Lung (tissue), 12 donors: ENCODE results near the gene RPH3AL. TPM values are rescaled to one million over a fixed set of nuclear protein-coding genes. Genes with fewer than 3 reads are reported as not detected.
A peak's percentile ranks its signal among the peaks of the same experiment; 100 is the strongest.

Experiments
- ATAC-seq: fragments of 200-7000 bp; cut with Tn5 transposase; one replicate; pipeline ENCODE4 v1.9.1; 2020; ENCODE audit warnings: moderate number of reproducible peaks; ENCODE audit not compliant: insufficient read depth, low FRiP score
- DNase-seq, 3 donors: peaks; one replicate each; pipeline ENCODE4 v3.0.0-alpha.2; 2013 to 2017
- H3K27ac ChIP-seq, 2 donors: one replicate each; pipeline ENCODE4 v1.5.1; 2013; ENCODE audit warnings: mild to moderate bottlenecking in 2 of 2, moderate library complexity in 2 of 2, control low read depth in 1 of 2, inconsistent platforms in 1 of 2, low read depth in 1 of 2, low read length in 1 of 2
- H3K27me3 ChIP-seq, 3 donors: one replicate each; pipeline ENCODE4 v1.5.1; 2013; ENCODE audit warnings: low read length in 2 of 3; ENCODE audit not compliant: control insufficient read depth in 3 of 3, insufficient read depth in 3 of 3
- H3K36me3 ChIP-seq, 4 donors: one replicate each; pipeline ENCODE4 v1.5.1; 2013; ENCODE audit warnings: low read length in 4 of 4, mild to moderate bottlenecking in 1 of 4, moderate library complexity in 1 of 4; ENCODE audit not compliant: control insufficient read depth in 4 of 4, insufficient read depth in 4 of 4
- H3K4me1 ChIP-seq, 5 donors: one replicate each; pipeline ENCODE4 v1.5.1; 2013; ENCODE audit warnings: low read length in 5 of 5, mild to moderate bottlenecking in 2 of 5, moderate library complexity in 1 of 5; ENCODE audit not compliant: control insufficient read depth in 5 of 5, insufficient read depth in 5 of 5
- H3K4me3 ChIP-seq: one replicate; pipeline ENCODE4 v1.5.1; 2013; ENCODE audit warnings: mild to moderate bottlenecking, control low read depth, moderate library complexity
- H3K9ac ChIP-seq, 2 donors: one replicate each; pipeline ENCODE4 v1.5.1; 2013; ENCODE audit warnings: low read length in 2 of 2, control low read depth in 1 of 2; ENCODE audit not compliant: insufficient read depth in 1 of 2
- H3K9me3 ChIP-seq, 4 donors: one replicate each; pipeline ENCODE4 v1.5.1; 2013; ENCODE audit warnings: low read length in 3 of 4, mild to moderate bottlenecking in 1 of 4, moderate library complexity in 1 of 4; ENCODE audit not compliant: control insufficient read depth in 4 of 4, insufficient read depth in 3 of 4
- CTCF ChIP-seq: IDR thresholded peaks from 2 replicates; pipeline ENCODE4 v1.5.1; 2012; ENCODE audit warnings: mild to moderate bottlenecking; ENCODE audit errors: control extremely low read depth, extremely low read depth
- WGBS, 2 donors: extraction: QIAGEN DNeasy Blood & Tissue Kit; methylation state at CpG; one replicate each; pipeline ENCODE4 v1.1.7; 2013; 5-methylcytosine and 5-hydroxymethylcytosine counted together
- polyA plus RNA-seq, 2 donors: library from polyadenylated mRNA; stranded (reverse); fragments of 200-250 nt; gene quantifications; one replicate each; pipeline ENCODE4 v1.2.1, GENCODE V29; 2013
- total RNA-seq, 2 donors: library from RNA; depleted of rRNA in 1 of 2; stranded (reverse); fragments of >200 nt in 1 of 2; gene quantifications; one replicate each; pipeline ENCODE4 v1.2.1, GENCODE V29; 2014 to 2021
- donor health status: control.
- donor health status: control.
- donor health status: Bipolar disorder and iron deficiency.
- donor health status: healthy.
- donor health status: DM: yes; HTN: yes; CAD: no.

The RPH3AL gene
- total and polyA plus RNA-seq, 4 donors, result 19.5 to 76.6 (median 21.6) TPM

DNA sequence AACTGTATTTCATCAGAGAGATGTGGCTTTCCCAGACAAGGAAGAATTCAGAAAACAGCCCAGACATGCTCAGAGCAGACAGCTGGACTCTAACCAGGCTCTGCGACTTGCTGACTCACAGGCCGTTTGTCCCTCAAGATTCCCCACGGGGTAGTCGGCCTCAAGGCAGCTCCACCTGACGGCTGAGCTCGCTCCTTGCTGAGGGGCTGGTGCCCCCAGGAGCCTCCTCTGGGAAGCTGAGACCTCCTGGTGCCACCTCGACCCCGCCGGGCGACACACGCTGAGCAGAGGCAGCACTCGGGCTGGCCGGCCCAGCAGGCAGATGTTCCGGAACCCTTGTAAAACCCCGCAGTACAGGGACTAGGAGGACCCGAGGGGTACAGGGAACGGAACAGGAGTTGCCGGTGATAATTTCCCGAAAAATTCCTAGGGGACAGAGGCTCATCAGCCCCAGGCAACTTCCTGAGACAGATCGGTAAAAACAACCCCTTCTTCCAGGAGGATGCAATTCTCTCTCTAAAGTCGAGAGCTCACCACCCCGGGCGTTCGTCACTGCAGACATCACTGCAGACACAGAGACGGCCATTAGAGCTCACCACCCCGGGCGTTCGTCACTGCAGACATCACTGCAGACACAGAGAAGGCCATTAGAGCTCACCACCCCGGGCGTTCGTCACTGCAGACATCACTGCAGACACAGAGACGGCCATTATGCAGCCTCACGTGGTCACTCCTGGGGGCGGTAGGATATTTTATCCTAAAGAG is 19.9 kb downstream of the RPH3AL start:
- DNase-seq (no peak), ATAC-seq (no peak)
- 90 to 94% methylated on average over 34 of the region's 34 CpGs for WGBS, 2 donors
- Histone ChIP-seq H3K36me3 (peaks cover 0 to 5% (median 0%) of the 10 kb centered on the region in 4 donors), H3K27me3 (peaks cover 0 to 2% (median 0%) of the 10 kb centered on the region in 3 donors), H3K9ac (no peak overlapping the region), H3K4me3 (no peak overlapping the region), H3K27ac (peak overlapping the region in 1 of 2 donors; percentile 62), H3K9me3 (no peaks in the 10 kb centered on the region), H3K4me1 (peaks cover 0 to 16% (median 12%) of the 10 kb centered on the region in 5 donors)
- TF ChIP-seq CTCF, result no peak

DNA sequence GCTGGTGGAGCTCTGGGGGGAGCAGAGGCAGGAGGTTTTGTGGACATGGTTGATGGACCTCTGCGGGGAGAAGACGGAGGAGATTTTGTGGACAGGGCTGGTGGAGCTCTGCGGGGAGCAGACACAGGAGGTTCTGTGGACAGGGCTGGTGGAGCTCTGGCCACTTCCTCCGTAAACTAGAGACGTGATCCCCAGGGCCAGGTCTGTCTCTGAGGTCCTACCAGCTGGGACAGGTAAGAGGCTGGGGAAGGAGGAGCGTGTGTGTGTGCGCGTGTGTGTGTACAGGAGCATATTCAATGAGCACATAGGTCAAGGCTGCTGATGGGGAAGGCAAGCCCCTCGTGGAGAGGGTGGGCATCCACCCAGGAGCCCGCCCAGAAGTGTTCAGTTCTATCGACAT is 20.6 kb downstream of the RPH3AL start:
- no peak overlapping the region for H3K9ac ChIP-seq
- H3K4me1 ChIP-seq, result peaks cover 0 to 16% (median 12%) of the 10 kb centered on the region in 5 donors
- ATAC-seq, result no peak
- peak overlapping the region in 1 of 2 donors; percentile 3 for H3K27ac ChIP-seq
- DNase-seq, result no peak
- no peaks in the 10 kb centered on the region for H3K9me3 ChIP-seq
- no peak for TF ChIP-seq CTCF
- peaks cover 0 to 2% (median 0%) of the 10 kb centered on the region in 3 donors for H3K27me3 ChIP-seq
- no peak overlapping the region for H3K4me3 ChIP-seq
- 85 to 90% methylated on average over 11 of the region's 11 CpGs for WGBS, 2 donors
- H3K36me3 ChIP-seq, result peaks cover 0 to 8% (median 0%) of the 10 kb centered on the region in 4 donors

DNA sequence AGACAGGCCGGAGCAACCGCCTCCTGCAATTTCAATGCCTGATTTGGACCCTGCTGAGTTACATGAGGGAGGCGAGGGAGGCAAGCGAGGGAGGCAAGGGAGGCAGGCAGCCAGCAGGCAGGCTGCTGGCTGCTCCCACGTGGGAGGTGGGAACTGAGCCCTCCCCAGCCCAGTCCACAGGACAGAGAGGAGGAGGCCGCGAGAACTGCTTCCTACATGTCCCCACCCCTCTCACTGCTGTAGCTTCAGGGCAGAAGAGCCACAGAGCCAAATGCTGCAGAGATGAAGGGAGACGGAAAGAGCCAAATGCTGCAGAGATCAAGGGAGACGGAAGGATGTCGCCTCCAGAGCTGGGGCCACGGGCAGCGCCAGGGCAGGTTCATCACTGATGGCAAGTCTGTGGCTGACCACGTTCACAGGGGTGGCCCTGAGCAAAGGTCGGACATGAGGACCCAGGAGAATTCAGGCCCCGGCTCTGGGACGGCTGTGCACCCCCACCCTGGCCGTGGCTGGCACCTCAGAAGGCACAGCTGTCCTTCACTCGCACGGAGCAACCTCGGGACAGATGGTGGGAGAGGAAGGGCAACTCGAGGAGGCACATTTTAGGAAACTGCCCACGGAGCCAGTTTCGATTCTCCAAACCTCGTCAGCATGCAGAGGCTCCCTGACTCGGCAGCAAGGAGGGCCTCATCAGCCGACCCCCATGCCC is 21.5 kb downstream of the RPH3AL start:
- no peak overlapping the region for H3K4me3 ChIP-seq
- ATAC-seq, result no peak
- H3K9ac ChIP-seq, result no peak overlapping the region
- H3K36me3 ChIP-seq, result peaks cover 0 to 13% (median 0%) of the 10 kb centered on the region in 4 donors
- no peaks in the 10 kb centered on the region for H3K9me3 ChIP-seq
- H3K27ac ChIP-seq, result peak overlapping the region in 1 of 2 donors; percentile 3
- no peak for DNase-seq
- 64 to 72% methylated on average over 26 of the region's 26 CpGs for WGBS, 2 donors
- no peak for TF ChIP-seq CTCF
- H3K27me3 ChIP-seq, result peaks cover 0 to 2% (median 0%) of the 10 kb centered on the region in 3 donors
- H3K4me1 ChIP-seq, result peaks cover 0 to 10% (median 8%) of the 10 kb centered on the region in 5 donors
